Measurements from ENCODE around the gene MAML3. TPM values are rescaled to one million over a fixed set of nuclear protein-coding genes. Genes with fewer than 3 reads are reported as not detected.
A peak's percentile ranks its signal among the peaks of the same experiment; 100 is the strongest.

MAML3 gene
- total RNA-seq, 1 experiment from 2014 or later, result 0.89 TPM

- no peak for DNase-seq (ENCODE audit: unreplicated experiment)
- H3K4me3 Mint-ChIP-seq (ENCODE audit: unreplicated experiment), result no peak overlapping the region
- intact Hi-C loops (cut with micrococcal nuclease), result no loop called here
- BruUV-seq (replicated peaks), result no TSS peak
- H3K4me1 Mint-ChIP-seq (ENCODE audit: insufficient read depth, unreplicated experiment), result peaks cover 13% of the 10 kb centered on the region
- no peak overlapping the region for H3K27ac Mint-ChIP-seq (ENCODE audit: low read depth, unreplicated experiment)
- H3K9me3 Mint-ChIP-seq (ENCODE audit: unreplicated experiment), result no peaks in the 10 kb centered on the region
- TF ChIP-seq CTCF (IDR thresholded peaks at IDR 0.05; ENCODE audit: unreplicated experiment), result no peak
- ChIA-PET POLR2A (interaction anchor here (0.9 kb wide), 1 partner anchor 15 kb away, joined by 3 read pairs; no protein-coding TSS in a partner anchor), CTCF (interaction anchor here (0.6 kb wide), 1 partner anchor 259 kb away, joined by 3 read pairs; no protein-coding TSS in a partner anchor)
- H3K36me3 Mint-ChIP-seq (ENCODE audit: insufficient read depth, unreplicated experiment), result no peaks in the 10 kb centered on the region
- H3K27me3 Mint-ChIP-seq (ENCODE audit: insufficient read depth, unreplicated experiment), result no peaks in the 10 kb centered on the region
These were observed 107.4 kb downstream of the MAML3 start for GRCh38 chr4:140046543-140046942.

GRCh38 chr4:140046016-140046415 lies 108.0 kb downstream of the MAML3 start:
- BruUV-seq (replicated peaks), result no TSS peak
- H3K27ac Mint-ChIP-seq (ENCODE audit: low read depth, unreplicated experiment), result no peak overlapping the region
- no peaks in the 10 kb centered on the region for H3K27me3 Mint-ChIP-seq (ENCODE audit: insufficient read depth, unreplicated experiment)
- intact Hi-C loops (cut with micrococcal nuclease), result no loop called here
- H3K9me3 Mint-ChIP-seq (ENCODE audit: unreplicated experiment), result no peaks in the 10 kb centered on the region
- ChIA-PET POLR2A (no interaction called here), CTCF (interaction anchor here (0.6 kb wide), 1 partner anchor 104 kb away, joined by 5 read pairs; no protein-coding TSS in a partner anchor)
- H3K4me3 Mint-ChIP-seq (ENCODE audit: unreplicated experiment), result no peak overlapping the region
- DNase-seq (ENCODE audit: unreplicated experiment), result no peak
- H3K4me1 Mint-ChIP-seq (ENCODE audit: insufficient read depth, unreplicated experiment), result peaks cover 13% of the 10 kb centered on the region
- H3K36me3 Mint-ChIP-seq (ENCODE audit: insufficient read depth, unreplicated experiment), result no peaks in the 10 kb centered on the region
- no peak for TF ChIP-seq CTCF (IDR thresholded peaks at IDR 0.05; ENCODE audit: unreplicated experiment)

- ChIA-PET POLR2A (no interaction called here), CTCF (interaction anchor here (0.6 kb wide), 1 partner anchor 425 kb away, joined by 3 read pairs; no protein-coding TSS in a partner anchor)
- no peaks in the 10 kb centered on the region for H3K27me3 Mint-ChIP-seq (ENCODE audit: insufficient read depth, unreplicated experiment)
- H3K27ac Mint-ChIP-seq (ENCODE audit: low read depth, unreplicated experiment), result no peak overlapping the region
- no peaks in the 10 kb centered on the region for H3K36me3 Mint-ChIP-seq (ENCODE audit: insufficient read depth, unreplicated experiment)
- peaks cover 10% of the 10 kb centered on the region for H3K4me1 Mint-ChIP-seq (ENCODE audit: insufficient read depth, unreplicated experiment)
- intact Hi-C loops (cut with micrococcal nuclease), result no loop called here
- no peaks in the 10 kb centered on the region for H3K9me3 Mint-ChIP-seq (ENCODE audit: unreplicated experiment)
- no peak overlapping the region for H3K4me3 Mint-ChIP-seq (ENCODE audit: unreplicated experiment)
- peak; percentile 29 for DNase-seq (ENCODE audit: unreplicated experiment)
- BruUV-seq (replicated peaks), result no TSS peak
- TF ChIP-seq CTCF (IDR thresholded peaks at IDR 0.05; ENCODE audit: unreplicated experiment), result no peak
These were observed 109.6 kb downstream of the MAML3 start for GRCh38 chr4:140044337-140044902.

- POLR2A ChIA-PET, result no interaction called here
- Mint-ChIP-seq H3K4me3 (ENCODE audit: unreplicated experiment) (no peak overlapping the region), H3K27ac (ENCODE audit: low read depth, unreplicated experiment) (no peak overlapping the region)
These were observed 111.3 kb downstream of the MAML3 start for GRCh38 chr4:140042634-140043033.

More at GRCh38 chr4:140042634-140043033, 111.3 kb downstream of the MAML3 start:
- CTCF ChIA-PET, result interaction anchor here (0.5 to 0.6 kb wide), 3 partner anchors 23 to 392 kb away, joined by 3 to 4 read pairs (median 3); no protein-coding TSS in a partner anchor
- no peaks in the 10 kb centered on the region for H3K27me3 Mint-ChIP-seq (ENCODE audit: insufficient read depth, unreplicated experiment)
- no peak for TF ChIP-seq CTCF (IDR thresholded peaks at IDR 0.05; ENCODE audit: unreplicated experiment)
- no peaks in the 10 kb centered on the region for H3K9me3 Mint-ChIP-seq (ENCODE audit: unreplicated experiment)
- no peaks in the 10 kb centered on the region for H3K36me3 Mint-ChIP-seq (ENCODE audit: insufficient read depth, unreplicated experiment)
- H3K4me1 Mint-ChIP-seq (ENCODE audit: insufficient read depth, unreplicated experiment), result peaks cover 4% of the 10 kb centered on the region
- intact Hi-C loops (cut with micrococcal nuclease), result no loop called here
- no peak for DNase-seq (ENCODE audit: unreplicated experiment)
- no TSS peak for BruUV-seq (replicated peaks)
